Common myeloid progenitor, CD34-positive (primary cell): ENCODE results near the gene MCM3AP.

Source experiments
- CTCF ChIA-PET: fragments of 350-600 bp; sonication (Branson Sonifier 250); formaldehyde crosslinking; loops from one replicate; lab custom pipeline; 2021; ENCODE audit warnings: antibody characterized with exemption; lab: Charles Lee
- POLR2A ChIA-PET: fragments of 350-600 bp; sonication (Branson Sonifier 250); formaldehyde crosslinking; loops from one replicate; lab custom pipeline; 2021; ENCODE audit warnings: antibody characterized with exemption; lab: Charles Lee
- DNase-seq, 3 donors: peaks; one replicate each; pipeline versions ENCODE4 v3.0.0 to v3.0.0-alpha.2; 2013
- H3K27ac ChIP-seq, 2 experiments: 1 replicate in 1 of 2; 2 replicates in 1 of 2; pipeline ENCODE4 v1.7.0; 2013; ENCODE audit warnings: inconsistent platforms in 2 of 2, low read length in 2 of 2, mild to moderate bottlenecking in 2 of 2, low read depth in 1 of 2, moderate library complexity in 1 of 2; ENCODE audit not compliant: severe bottlenecking in 2 of 2, insufficient read depth in 1 of 2, poor library complexity in 1 of 2
- H3K27me3 ChIP-seq, 5 experiments: replicated peaks in 2 of 5; 1 replicate in 3 of 5; 2 replicates in 2 of 5; pipeline versions ENCODE4 v1.6.1 to v1.7.0; 2013; ENCODE audit warnings: low read length in 4 of 5, mild to moderate bottlenecking in 2 of 5, moderate library complexity in 2 of 5, inconsistent platforms in 1 of 5; ENCODE audit not compliant: insufficient read depth in 5 of 5, control insufficient read depth in 4 of 5
- H3K36me3 ChIP-seq, 4 experiments: 1 replicate in 2 of 4; 2 replicates in 2 of 4; pipeline versions ENCODE4 v1.6.1 to v1.7.0; 2013; ENCODE audit warnings: low read length in 3 of 4, control low read depth in 1 of 4, mild to moderate bottlenecking in 1 of 4; ENCODE audit not compliant: control insufficient read depth in 4 of 4, insufficient read depth in 4 of 4
- H3K4me1 ChIP-seq, 4 experiments: 1 replicate in 3 of 4; 2 replicates in 1 of 4; pipeline versions ENCODE4 v1.6.1 to v1.7.1; 2013; ENCODE audit warnings: low read length in 3 of 4, mild to moderate bottlenecking in 3 of 4, control low read depth in 1 of 4, inconsistent platforms in 1 of 4, moderate library complexity in 1 of 4; ENCODE audit not compliant: control insufficient read depth in 4 of 4, insufficient read depth in 4 of 4; ENCODE audit errors: control extremely low read depth in 1 of 4
- H3K4me3 ChIP-seq, 7 experiments: 1 replicate in 4 of 7; 2 replicates in 3 of 7; pipeline versions ENCODE4 v1.5.1 to v1.7.0; 2013; ENCODE audit warnings: mild to moderate bottlenecking in 7 of 7, low read length in 6 of 7, moderate library complexity in 6 of 7, inconsistent platforms in 2 of 7, low read depth in 2 of 7, control low read depth in 1 of 7; ENCODE audit not compliant: insufficient read depth in 4 of 7, control insufficient read depth in 1 of 7; ENCODE audit errors: extremely low read depth in 1 of 7
- H3K9me3 ChIP-seq, 5 experiments: 1 replicate in 4 of 5; 2 replicates in 1 of 5; pipeline versions ENCODE4 v1.6.1 to v1.7.1; 2013; ENCODE audit warnings: low read length in 4 of 5, mild to moderate bottlenecking in 2 of 5, inconsistent platforms in 1 of 5, low read depth in 1 of 5, moderate library complexity in 1 of 5; ENCODE audit not compliant: control insufficient read depth in 4 of 5, insufficient read depth in 2 of 5; ENCODE audit errors: control extremely low read depth in 1 of 5
- WGBS: methylation state at CpG from one replicate; pipeline ENCODE4 v1.1.5; 2013; ENCODE audit not compliant: insufficient coverage; 5-methylcytosine and 5-hydroxymethylcytosine counted together

MCM3AP gene

GRCh38 chr21:46211786-46212720, 73.4 kb downstream of the MCM3AP start:
- CTCF ChIA-PET: interaction anchor here (1.4 to 2.1 kb wide), 2 partner anchors 13 to 59 kb away, joined by 4 to 8 read pairs; no protein-coding TSS in a partner anchor
- Histone ChIP-seq H3K9me3 (no peaks in the 10 kb centered on the region), H3K27me3 (no peaks in the 10 kb centered on the region), H3K4me3 (no peak overlapping the region), H3K4me1 (no peaks in the 10 kb centered on the region), H3K27ac (no peak overlapping the region), H3K36me3 (peaks cover 0 to 92% (median 51%) of the 10 kb centered on the region in 4 experiments)
- 95% methylated on average over 14 of the region's 23 CpGs for WGBS
- DNase-seq: no peak
- POLR2A ChIA-PET: no interaction called here

DNA sequence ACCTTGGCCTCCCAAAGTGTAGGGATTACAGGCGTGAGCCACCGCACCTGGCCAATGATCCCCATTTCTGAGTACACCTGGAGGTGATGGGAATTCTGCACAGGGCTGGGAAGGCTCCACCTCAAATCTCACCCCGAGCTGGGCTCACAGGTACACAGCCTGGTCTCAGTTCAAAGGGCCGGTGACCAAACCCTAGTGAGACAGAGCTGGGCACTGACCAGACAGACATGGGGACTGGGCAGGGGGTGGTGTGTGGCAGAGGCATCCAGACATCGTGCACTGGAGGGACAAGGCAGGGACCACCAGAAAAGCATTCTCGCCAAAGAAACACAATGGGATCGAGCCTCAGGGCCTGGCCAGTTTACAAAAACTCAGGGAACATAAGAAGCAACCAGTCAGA, 74.0 kb downstream of the MCM3AP start:
- H3K4me1 ChIP-seq: no peaks in the 10 kb centered on the region
- no peak overlapping the region for H3K27ac ChIP-seq
- peaks cover 0 to 95% (median 55%) of the 10 kb centered on the region in 4 experiments for H3K36me3 ChIP-seq
- no peak for DNase-seq
- 100% methylated on average over 6 of the region's 7 CpGs for WGBS
- H3K9me3 ChIP-seq: no peaks in the 10 kb centered on the region
- H3K27me3 ChIP-seq: no peaks in the 10 kb centered on the region
- POLR2A ChIA-PET: no interaction called here
- H3K4me3 ChIP-seq: no peak overlapping the region
- CTCF ChIA-PET: interaction anchor here (0.9 to 2.1 kb wide), 3 partner anchors 14 to 58 kb away, joined by 3 to 8 read pairs (median 4); no protein-coding TSS in a partner anchor

DNA sequence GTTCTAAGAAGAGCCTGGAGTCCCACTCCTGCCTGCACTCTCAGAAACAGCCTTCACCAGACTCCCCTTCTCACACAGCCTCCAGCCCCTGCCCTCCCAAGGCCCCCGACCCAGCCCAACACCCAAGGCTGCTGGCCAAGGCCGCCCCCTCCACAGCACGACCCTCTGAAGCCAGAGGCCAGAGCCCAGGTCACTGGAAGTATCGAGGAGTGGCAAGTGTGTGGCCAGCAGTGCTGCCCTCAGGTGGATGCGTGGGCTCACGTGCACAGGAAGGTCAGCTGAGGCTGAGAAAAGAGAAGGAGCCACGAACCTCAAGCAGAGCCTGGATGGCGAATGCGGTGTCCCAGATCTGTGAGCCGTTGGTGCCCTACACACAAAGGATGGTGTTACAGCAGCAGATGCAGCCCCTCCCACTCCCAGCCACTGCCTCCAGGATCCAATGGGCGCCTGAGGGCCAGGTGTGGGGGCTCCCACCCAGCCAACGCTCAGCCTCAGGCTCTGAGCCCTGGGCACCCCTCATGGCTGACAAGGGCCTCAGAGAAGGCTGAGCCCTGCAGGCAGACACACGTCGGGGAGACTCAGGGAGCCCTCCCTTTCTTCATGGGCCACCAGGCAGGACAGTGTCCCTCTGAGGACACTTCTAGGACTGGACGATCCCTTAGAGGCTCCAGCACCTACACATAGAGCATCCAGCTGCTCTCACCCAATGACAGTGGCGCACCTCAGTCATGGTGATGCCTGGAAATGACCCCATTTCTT, 74.9 kb downstream of the MCM3AP start:
- Histone ChIP-seq H3K4me3 (no peak overlapping the region), H3K4me1 (no peaks in the 10 kb centered on the region), H3K36me3 (peaks cover 0 to 95% (median 58%) of the 10 kb centered on the region in 4 experiments), H3K27me3 (no peaks in the 10 kb centered on the region), H3K9me3 (no peaks in the 10 kb centered on the region), H3K27ac (no peak overlapping the region)
- ChIA-PET POLR2A (no interaction called here), CTCF (interaction anchor here (0.9 to 2.1 kb wide), 2 partner anchors 15 to 57 kb away, joined by 3 to 8 read pairs; no protein-coding TSS in a partner anchor)
- no peak for DNase-seq
- WGBS: 94% methylated on average over 12 of the region's 16 CpGs

GRCh38 chr21:46208761-46209721, 76.4 kb downstream of the MCM3AP start:
- H3K27ac ChIP-seq: no peak overlapping the region
- POLR2A ChIA-PET: no interaction called here
- peaks cover 0 to 96% (median 58%) of the 10 kb centered on the region in 4 experiments for H3K36me3 ChIP-seq
- WGBS: 94% methylated on average over 20 of the region's 23 CpGs
- no peaks in the 10 kb centered on the region for H3K27me3 ChIP-seq
- no peaks in the 10 kb centered on the region for H3K4me1 ChIP-seq
- H3K9me3 ChIP-seq: no peaks in the 10 kb centered on the region
- H3K4me3 ChIP-seq: no peak overlapping the region
- CTCF ChIA-PET: no interaction called here
- no peak for DNase-seq

GRCh38 chr21:46207920-46208591, 77.4 kb downstream of the MCM3AP start:
- POLR2A ChIA-PET: no interaction called here
- CTCF ChIA-PET: no interaction called here
- 98% methylated on average over 19 of the region's 27 CpGs for WGBS
- H3K9me3 ChIP-seq: no peaks in the 10 kb centered on the region
- no peak overlapping the region for H3K27ac ChIP-seq
- H3K4me3 ChIP-seq: no peak overlapping the region
- no peaks in the 10 kb centered on the region for H3K27me3 ChIP-seq
- no peak for DNase-seq
- H3K36me3 ChIP-seq: peaks cover 0 to 96% (median 51%) of the 10 kb centered on the region in 4 experiments
- no peaks in the 10 kb centered on the region for H3K4me1 ChIP-seq
